Panc1 (cell line): ENCODE data around the gene SV2C. TPM values are rescaled to one million over a fixed set of nuclear protein-coding genes. Genes with fewer than 3 reads are reported as not detected.

Source experiments
- ATAC-seq: fragments of 200-7000 bp; cut with Tn5 transposase; 2 replicates; pipeline ENCODE4 v1.9.1; 2020; ENCODE audit warnings: mild to moderate bottlenecking, moderate library complexity
- BruUV-seq: library from RNA; stranded (reverse); fragments of 400-500 nt; replicated peaks from 2 replicates; lab custom pipeline; 2021; lab: Mats Ljungman, UMichigan
- CTCF ChIA-PET: fragments of 300-600 bp; sonication (Branson Sonifier 250); formaldehyde crosslinking; loops from one replicate; lab custom pipeline; 2022; ENCODE audit warnings: antibody characterized with exemption; lab: Charles Lee
- POLR2A ChIA-PET: fragments of 300-600 bp; sonication (Branson Sonifier 250); formaldehyde crosslinking; loops from one replicate; lab custom pipeline; 2022; ENCODE audit warnings: antibody characterized with exemption; lab: Charles Lee
- DNase-seq: peaks from one replicate; pipeline ENCODE4 v3.0.0-alpha.2; 2010; ENCODE audit warnings: low read depth, low spot score
- H3K27ac ChIP-seq: 2 replicates; pipeline ENCODE4 v1.5.1; 2011; ENCODE audit warnings: mild to moderate bottlenecking, low read length, inconsistent platforms
- H3K27me3 ChIP-seq: fragments of 200-500 bp; sonication (Bioruptor generic); 2 replicates; pipeline ENCODE4 v1.6.0; 2014; ENCODE audit warnings: low read length, inconsistent platforms; ENCODE audit not compliant: control insufficient read depth, insufficient read depth
- H3K36me3 ChIP-seq: fragments of 200-500 bp; sonication (Bioruptor generic); 2 replicates; pipeline ENCODE4 v1.5.1; 2014; ENCODE audit warnings: inconsistent platforms, mild to moderate bottlenecking, low read length, moderate library complexity; ENCODE audit not compliant: control insufficient read depth, insufficient read depth
- H3K4me1 ChIP-seq: 2 replicates; pipeline ENCODE4 v1.5.1; 2011; ENCODE audit warnings: inconsistent platforms, mild to moderate bottlenecking, low read length, moderate library complexity; ENCODE audit not compliant: control insufficient read depth, insufficient read depth
- H3K4me3 ChIP-seq, 2 experiments: 2 replicates each; pipeline ENCODE4 v1.5.1; 2011 to 2012; ENCODE audit warnings: low read depth in 2 of 2, low read length in 2 of 2, mild to moderate bottlenecking in 2 of 2, inconsistent platforms in 1 of 2, moderate library complexity in 1 of 2
- H3K9me3 ChIP-seq: fragments of 200-500 bp; sonication (Bioruptor generic); 2 replicates; pipeline ENCODE4 v1.5.1; 2014; ENCODE audit warnings: low read depth, mild to moderate bottlenecking, inconsistent platforms, low read length, moderate library complexity; ENCODE audit not compliant: control insufficient read depth, insufficient read depth
- CTCF ChIP-seq: fragments of 450-650 bp; IDR thresholded peaks from 2 replicates; pipeline ENCODE4 v1.5.1; 2017; ENCODE audit warnings: mild to moderate bottlenecking
- POLR2AphosphoS5 ChIP-seq: IDR thresholded peaks from 2 replicates; pipeline ENCODE4 v1.6.1; 2012; ENCODE audit warnings: mild to moderate bottlenecking, low read depth, low read length, moderate library complexity
- REST ChIP-seq, 2 experiments: IDR thresholded peaks; 2 replicates each; pipeline ENCODE4 v1.6.1; 2011 to 2012; ENCODE audit warnings: low read depth in 2 of 2, control low read depth in 1 of 2, low read length in 1 of 2, mild to moderate bottlenecking in 1 of 2, moderate library complexity in 1 of 2; ENCODE audit not compliant: insufficient read depth in 1 of 2
- SIN3A ChIP-seq: IDR thresholded peaks from 2 replicates; pipeline ENCODE4 v1.6.1; 2012; ENCODE audit warnings: low read depth, mild to moderate bottlenecking, low read length, moderate library complexity, borderline replicate concordance; ENCODE audit not compliant: insufficient read depth
- TCF7L2 ChIP-seq: IDR thresholded peaks from 2 replicates; pipeline ENCODE4 v1.6.1; 2011; ENCODE audit warnings: mild to moderate bottlenecking, low read depth, low read length, inconsistent platforms
- in situ Hi-C: cut with HindIII; loops from 2 replicates; pipeline ENCODE4 v1.10.0; 2016; ENCODE audit warnings: low sequenced_read_pairs, low pct_unique_long_range_greater_than_20kb
- intact Hi-C: fragments of 100-400 bp; cut with micrococcal nuclease; formaldehyde crosslinking; loops from one replicate; pipeline ENCODE4 v1.10.0; 2022; ENCODE audit not compliant: unreplicated experiment
- total RNA-seq: library from RNA; stranded (reverse); gene quantifications from one replicate; pipeline ENCODE4 v1.2.1, GENCODE V29; 2021; ENCODE audit not compliant: unreplicated experiment

Gene SV2C
- total RNA-seq, 1 experiment from 2014 or later = not detected

- H3K9me3 ChIP-seq = no peaks in the 10 kb centered on the region
- H3K27me3 ChIP-seq = peaks cover 15% of the 10 kb centered on the region; the same call in 1 of the 2 replicates
- H3K4me1 ChIP-seq = no peaks in the 10 kb centered on the region
- ChIA-PET POLR2A (no interaction called here), CTCF (no interaction called here)
- H3K27ac ChIP-seq = no peak overlapping the region
- no peak for DNase-seq
- ATAC-seq = no peak
- intact Hi-C loops (no loop called here), in situ Hi-C loops (no loop called here)
- no peak for TF ChIP-seq SIN3A
- H3K36me3 ChIP-seq = no peaks in the 10 kb centered on the region; the same call in 1 of the 2 replicates
- BruUV-seq = no TSS peak
- no peak overlapping the region for H3K4me3 ChIP-seq
Observed at GRCh38 chr5:76134646-76135045, 51.5 kb downstream of the SV2C start.

- intact Hi-C loops = no loop called here
- TF ChIP-seq CTCF (no peak), POLR2AphosphoS5 (no peak), SIN3A (no peak), REST (IDR thresholded peaks at IDR 0.05; ENCODE audit: insufficient read depth in 1 of 2, low read depth in 2 of 2, low read length in 1 of 2) (no peak), TCF7L2 (no peak)
- Histone ChIP-seq H3K27ac (no peak overlapping the region), H3K4me1 (no peaks in the 10 kb centered on the region), H3K9me3 (no peaks in the 10 kb centered on the region), H3K36me3 (no peaks in the 10 kb centered on the region), H3K4me3 (no peak overlapping the region), H3K27me3 (peaks cover 17% of the 10 kb centered on the region)
- DNase-seq (no peak), ATAC-seq (no peak)
- ChIA-PET POLR2A (no interaction called here), CTCF (no interaction called here)
- in situ Hi-C loops = no loop called here
- BruUV-seq = no TSS peak
Observed at GRCh38 chr5:76137887-76138542, 54.8 kb downstream of the SV2C start.

GRCh38 chr5:76143884-76144283, 60.7 kb downstream of the SV2C start:
- H3K27ac ChIP-seq = no peak overlapping the region
- H3K27me3 ChIP-seq = peaks cover 9% of the 10 kb centered on the region; the same call in 1 of the 2 replicates
- POLR2A ChIA-PET = no interaction called here
- no peak for ATAC-seq
- no TSS peak for BruUV-seq
- intact Hi-C loops (no loop called here), in situ Hi-C loops (no loop called here)
- no peaks in the 10 kb centered on the region for H3K4me1 ChIP-seq
- CTCF ChIA-PET = no interaction called here
- no peaks in the 10 kb centered on the region for H3K36me3 ChIP-seq
- DNase-seq = no peak
- no peak overlapping the region for H3K4me3 ChIP-seq
- H3K9me3 ChIP-seq = no peaks in the 10 kb centered on the region
- TF ChIP-seq SIN3A (no peak), CTCF (no peak), POLR2AphosphoS5 (no peak), TCF7L2 (no peak), REST (IDR thresholded peaks at IDR 0.05; ENCODE audit: insufficient read depth in 1 of 2, low read depth in 2 of 2, low read length in 1 of 2) (no peak)
